Cardiac septum (tissue), 1 donor: ENCODE data around the gene FAM174C. TPM values are rescaled to one million over a fixed set of nuclear protein-coding genes. Genes with fewer than 3 reads are reported as not detected.

Source experiments
- DNase-seq: peaks from one replicate; pipeline ENCODE4 v3.0.0-alpha.2; 2020; ENCODE audit warnings: low spot score
- intact Hi-C: fragments of 100-400 bp; cut with DNase I; formaldehyde crosslinking; loops from one replicate; pipeline ENCODE4 v1.14.0; 2022
- total RNA-seq: library from RNA; stranded (reverse); fragmentation: NEBNext Ultra II Directional; extraction: Animal tissue kit (Norgen Biotek cat#: 25700); gene quantifications from one replicate; pipeline ENCODE4 v1.2.1, GENCODE V29; 2021
- donor health status: DM: no; HTN: no; CAD: no.

FAM174C gene
- total RNA-seq, 1 donor from 2014 or later, result 20.0 TPM

- peak; percentile 94 for DNase-seq
- intact Hi-C loops, result loop anchor here (5.0 kb wide), 1 partner anchor 113 kb away; the partner anchor contains the start of gene NDUFS7
These were observed 5.7 kb upstream of the FAM174C start for GRCh38 chr19:1269478-1270212.

DNA sequence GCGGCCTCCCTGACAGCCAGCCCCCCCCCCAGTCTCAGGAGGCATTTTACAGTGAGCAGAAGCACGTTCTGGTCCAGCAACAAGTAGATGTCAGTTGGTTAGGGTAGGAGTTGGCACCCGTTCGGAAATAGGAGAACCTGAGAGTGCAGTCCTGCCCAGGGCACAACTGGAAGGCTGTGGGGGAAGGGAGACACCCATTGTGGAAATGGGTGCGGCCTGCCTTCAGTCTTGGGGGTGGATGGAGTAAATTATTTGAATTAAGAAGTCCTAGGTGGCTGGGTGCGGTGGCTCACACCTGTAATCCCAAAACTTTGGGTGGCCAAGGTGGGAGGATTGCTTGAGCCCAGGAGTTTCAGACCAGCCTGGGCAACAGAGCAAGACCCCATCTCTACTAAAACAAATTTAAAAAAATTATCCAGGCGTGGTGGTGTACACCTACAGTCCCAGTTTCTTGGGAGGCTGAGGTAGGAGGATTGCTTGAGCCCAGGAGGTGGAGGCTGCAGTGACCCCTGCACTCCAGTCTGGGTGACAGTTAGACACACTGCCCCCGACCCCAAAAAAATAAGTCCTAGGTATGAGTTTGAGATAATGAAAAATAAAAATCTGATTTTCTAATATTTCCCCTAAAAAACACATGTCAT is 5.0 kb upstream of the FAM174C start:
- DNase-seq, result no peak
- intact Hi-C loops, result loop anchor here (5.0 kb wide), 1 partner anchor 112 kb away; the partner anchor contains the start of gene NDUFS7

- no peak for DNase-seq
- intact Hi-C loops, result loop anchor here (5.0 kb wide), 1 partner anchor 111 kb away; the partner anchor contains the start of gene NDUFS7
These were observed 4.3 kb upstream of the FAM174C start for GRCh38 chr19:1270854-1271527.

DNA sequence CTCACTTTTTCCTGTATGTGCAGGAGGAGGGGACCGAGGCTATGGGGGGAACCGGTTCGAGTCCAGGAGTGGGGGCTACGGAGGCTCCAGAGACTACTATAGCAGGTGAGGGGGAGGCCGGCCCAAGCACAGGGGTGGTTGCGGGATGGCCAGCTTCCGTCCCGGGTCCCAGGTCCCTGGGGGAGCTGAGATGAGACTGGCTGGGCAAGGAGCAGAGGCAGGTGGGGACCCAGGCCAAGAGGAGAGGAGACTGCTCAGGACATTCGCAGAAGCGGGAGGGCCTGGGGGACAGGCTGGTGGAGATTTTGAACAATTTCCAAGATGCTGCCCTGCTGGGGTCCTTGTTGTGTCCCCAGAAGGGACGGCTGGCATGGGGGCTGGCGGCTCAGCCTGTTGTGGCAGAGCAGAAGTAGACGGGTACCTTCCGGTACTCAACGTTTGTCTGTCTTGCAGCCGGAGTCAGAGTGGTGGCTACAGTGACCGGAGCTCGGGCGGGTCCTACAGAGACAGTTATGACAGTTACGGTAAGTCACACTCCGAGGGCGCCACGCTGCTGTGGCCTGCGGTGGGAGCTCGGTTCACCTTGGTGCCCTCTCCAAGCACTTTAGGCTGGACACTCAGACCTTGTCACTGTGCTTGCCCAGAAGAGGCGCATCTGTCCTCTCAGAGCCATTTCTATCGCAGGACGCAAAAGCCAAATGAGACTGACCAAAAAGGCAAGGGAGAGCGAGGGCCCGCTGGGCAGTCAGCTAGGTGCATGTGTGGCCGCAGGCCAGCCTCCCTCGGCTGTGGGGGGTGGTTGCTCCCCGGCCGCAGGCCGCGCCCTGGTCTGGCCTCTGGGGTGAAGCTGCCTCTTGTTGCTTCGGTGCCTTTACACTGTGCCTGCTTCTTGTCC is 3.6 kb upstream of the FAM174C start:
- peak; percentile 75 for DNase-seq
- intact Hi-C loops, result loop anchor here (5.0 kb wide), 1 partner anchor 111 kb away; the partner anchor contains the start of gene NDUFS7

DNA sequence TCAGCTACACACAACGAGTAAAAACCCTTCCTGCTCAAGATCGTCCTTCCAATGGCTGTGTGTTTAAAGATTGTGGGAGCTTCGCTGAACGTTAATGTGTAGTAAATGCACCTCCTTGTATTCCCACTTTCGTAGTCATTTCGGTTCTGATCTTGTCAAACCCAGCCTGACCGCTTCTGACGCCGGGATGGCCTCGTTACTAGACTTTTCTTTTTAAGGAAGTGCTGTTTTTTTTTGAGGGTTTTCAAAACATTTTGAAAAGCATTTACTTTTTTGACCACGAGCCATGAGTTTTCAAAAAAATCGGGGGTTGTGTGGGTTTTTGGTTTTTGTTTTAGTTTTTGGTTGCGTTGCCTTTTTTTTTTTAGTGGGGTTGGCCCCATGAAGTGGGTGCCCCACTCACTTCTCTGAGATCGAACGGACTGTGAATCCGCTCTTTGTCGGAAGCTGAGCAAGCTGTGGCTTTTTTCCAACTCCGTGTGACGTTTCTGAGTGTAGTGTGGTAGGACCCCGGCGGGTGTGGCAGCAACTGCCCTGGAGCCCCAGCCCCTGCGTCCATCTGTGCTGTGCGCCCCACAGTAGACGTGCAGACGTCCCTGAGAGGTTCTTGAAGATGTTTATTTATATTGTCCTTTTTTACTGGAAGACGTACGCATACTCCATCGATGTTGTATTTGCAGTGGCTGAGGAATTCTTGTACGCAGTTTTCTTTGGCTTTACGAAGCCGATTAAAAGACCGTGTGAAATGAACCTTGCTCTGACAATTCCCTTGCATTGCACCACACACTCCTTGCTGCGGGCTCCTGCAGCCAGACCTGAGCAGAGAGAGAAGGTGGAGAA is 2.7 kb upstream of the FAM174C start:
- no peak for DNase-seq
- intact Hi-C loops, result loop anchor here (5.0 kb wide), 1 partner anchor 110 kb away; the partner anchor contains the start of gene NDUFS7

DNA sequence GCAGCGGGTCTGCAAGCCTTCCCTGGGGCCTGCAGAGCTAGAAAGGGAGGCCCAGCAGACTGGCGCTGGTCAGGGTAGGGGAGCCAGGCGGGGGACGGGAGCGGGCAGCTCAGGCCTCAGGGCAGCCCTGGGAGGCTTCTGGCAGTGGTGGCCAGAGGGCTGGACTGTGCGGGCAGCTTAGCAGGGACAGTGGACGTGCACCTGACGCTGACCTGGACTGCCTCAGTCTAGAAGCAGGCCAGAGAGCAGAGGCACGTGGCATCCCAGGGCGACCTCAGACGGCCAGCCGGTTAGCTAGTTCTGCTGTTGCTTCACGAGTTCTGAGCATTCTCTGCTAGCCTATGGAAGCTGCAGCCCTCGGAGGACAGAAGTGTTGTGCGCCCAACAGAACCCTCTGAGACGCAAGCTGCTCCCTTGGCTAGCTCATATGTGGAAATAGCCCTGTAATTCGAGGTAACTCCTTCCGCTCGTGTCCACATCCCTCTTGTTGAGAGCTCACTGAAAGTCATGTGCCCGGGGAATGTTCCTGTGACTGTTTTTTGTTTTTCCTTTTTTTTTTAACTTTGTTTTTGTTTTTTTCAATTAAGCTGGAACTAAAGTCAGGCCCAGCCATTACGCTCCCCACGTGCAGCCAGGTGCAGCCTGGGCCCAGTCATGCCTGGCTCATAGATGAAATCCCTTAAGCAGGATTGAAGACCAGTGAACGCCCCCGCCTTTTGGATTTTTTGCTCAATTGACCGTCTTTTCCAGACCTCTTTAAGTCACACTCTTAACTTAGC is 1.9 kb upstream of the FAM174C start:
- DNase-seq, result peak; percentile 72
- intact Hi-C loops, result loop anchor here (5.0 kb wide), 1 partner anchor 109 kb away; the partner anchor contains the start of gene NDUFS7

DNA sequence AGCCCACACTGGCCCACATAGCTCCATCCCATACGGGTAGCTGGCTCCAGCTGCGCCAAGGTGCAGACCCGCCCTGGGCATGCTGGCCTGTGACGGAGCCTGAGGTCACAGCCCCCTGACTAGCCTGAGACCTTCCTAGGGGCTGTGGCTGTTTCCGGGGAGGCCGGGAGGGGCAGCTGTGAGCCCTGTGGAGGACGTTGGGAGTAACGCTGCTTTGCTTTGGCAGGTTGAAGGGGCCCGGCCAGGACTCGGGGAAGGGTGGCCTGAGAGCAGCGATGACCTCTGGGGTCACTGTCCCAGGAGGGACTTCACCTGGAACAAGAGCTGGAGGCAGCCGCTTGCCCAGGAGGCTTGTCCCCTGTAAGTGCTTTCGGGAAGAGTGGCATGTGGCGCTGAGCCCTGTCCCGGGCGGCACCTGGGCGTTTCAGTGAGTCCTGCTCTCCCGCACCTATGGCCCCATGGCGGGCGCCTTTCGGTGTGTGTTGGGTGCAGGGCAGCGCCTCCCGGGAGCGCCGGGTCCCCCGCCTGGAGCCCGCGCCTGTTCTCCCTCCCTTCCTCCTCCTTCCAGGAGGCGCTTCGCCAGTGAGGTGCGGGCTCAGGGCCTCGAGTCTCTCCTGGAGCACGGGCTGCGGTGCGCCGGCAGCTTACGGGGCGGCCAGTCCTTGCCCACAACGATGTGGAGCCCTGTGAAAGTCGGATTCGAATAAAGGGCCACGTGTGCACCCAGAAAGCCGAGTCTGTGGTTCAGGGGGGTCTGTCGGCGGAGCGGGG is 1.1 kb upstream of the FAM174C start:
- DNase-seq, result no peak
- intact Hi-C loops, result loop anchor here (5.0 kb wide), 1 partner anchor 108 kb away; the partner anchor contains the start of gene NDUFS7

DNA sequence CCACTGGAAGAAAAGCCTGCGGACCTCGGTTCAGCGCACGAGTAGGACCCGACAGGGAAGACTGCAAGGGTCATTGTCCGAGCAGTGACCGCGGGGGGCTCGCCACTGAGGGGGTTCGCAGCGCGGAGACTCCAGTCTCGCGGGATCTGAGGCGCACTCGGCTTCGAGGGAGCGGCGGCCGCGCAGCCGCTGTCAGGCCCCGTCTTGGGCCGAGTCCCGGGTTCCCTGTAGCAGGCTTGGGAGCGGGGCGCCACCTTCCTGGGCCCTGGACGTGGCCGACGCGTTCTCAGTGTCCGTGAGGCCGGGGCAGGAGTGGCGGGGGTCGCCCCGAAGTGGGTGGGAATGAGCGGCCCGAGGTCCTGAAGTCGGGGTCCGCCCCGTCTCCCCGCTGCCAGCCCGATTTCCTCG is 474 bp upstream of the FAM174C start:
- DNase-seq, result no peak
- intact Hi-C loops, result loop anchor here (5.0 kb wide), 3 partner anchors 82 to 107 kb away; partner anchors contain the start of gene NDUFS7

DNA sequence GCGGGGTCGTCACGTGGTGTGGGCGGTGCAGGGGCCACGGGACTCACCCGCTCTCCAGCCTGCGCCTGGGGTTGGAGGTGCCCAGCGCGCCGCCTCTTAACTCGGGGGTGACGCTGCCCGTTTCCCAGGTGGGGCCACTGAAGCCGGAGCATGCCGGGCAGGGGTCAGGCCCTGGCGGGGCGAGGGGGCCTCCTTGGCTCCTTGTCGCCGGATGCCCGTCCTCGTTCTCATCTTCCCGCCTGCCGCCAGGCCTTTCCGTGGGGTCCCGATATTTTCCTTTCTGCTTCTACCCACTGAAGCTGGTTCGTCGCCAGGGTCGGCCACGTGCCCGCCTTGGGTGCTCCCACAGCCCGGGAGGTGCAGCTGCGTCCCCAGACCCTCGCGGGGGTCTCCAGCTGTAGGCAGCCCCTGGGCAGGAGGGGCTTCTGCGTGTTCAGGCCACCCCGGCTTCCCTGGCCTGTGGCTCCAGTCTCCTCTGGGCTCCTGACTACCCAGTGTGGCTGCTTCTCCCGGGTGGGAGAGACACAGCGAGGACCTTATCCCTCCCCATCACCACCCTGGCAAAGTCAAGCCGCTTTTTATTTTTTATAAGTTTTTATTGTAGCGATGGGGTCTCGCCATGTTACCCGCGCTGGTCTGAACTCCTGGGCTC is 772 bp downstream of the FAM174C start:
- intact Hi-C loops, result loop anchor here (5.0 kb wide), 2 partner anchors 81 to 96 kb away; no protein-coding TSS in a partner anchor
- no peak for DNase-seq

GRCh38 chr19:1276628-1277022 is 1.3 kb downstream of the FAM174C start:
- no peak for DNase-seq
- intact Hi-C loops, result loop anchor here (5.0 kb wide), 2 partner anchors 81 to 96 kb away; no protein-coding TSS in a partner anchor

- intact Hi-C loops, result loop anchor here (5.0 kb wide), 2 partner anchors 80 to 95 kb away; no protein-coding TSS in a partner anchor
- DNase-seq, result no peak
These were observed 1.7 kb downstream of the FAM174C start for GRCh38 chr19:1277061-1277460.

DNA sequence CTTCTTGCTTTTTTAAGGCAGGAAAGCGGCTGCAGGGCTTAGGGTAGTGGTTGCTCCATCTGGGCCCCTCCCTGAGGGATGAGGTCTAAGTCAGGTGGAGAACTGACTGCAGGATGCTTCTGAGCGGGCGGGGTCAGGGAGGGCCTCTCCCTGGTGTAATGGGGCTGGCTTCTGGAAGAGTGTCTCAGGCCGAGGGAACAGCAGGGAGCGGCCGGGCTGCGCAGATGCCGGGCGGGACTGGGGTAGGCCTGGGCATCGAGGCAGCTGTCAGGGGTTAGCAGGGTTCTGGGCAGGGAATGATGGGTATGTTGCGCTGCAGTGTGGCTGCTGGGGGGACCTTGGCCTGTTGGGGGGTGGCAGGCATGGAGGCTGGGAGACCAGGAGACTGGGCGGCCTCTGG is 2.7 kb downstream of the FAM174C start:
- intact Hi-C loops, result loop anchor here (5.0 kb wide), 2 partner anchors 79 to 94 kb away; no protein-coding TSS in a partner anchor
- DNase-seq, result no peak

DNA sequence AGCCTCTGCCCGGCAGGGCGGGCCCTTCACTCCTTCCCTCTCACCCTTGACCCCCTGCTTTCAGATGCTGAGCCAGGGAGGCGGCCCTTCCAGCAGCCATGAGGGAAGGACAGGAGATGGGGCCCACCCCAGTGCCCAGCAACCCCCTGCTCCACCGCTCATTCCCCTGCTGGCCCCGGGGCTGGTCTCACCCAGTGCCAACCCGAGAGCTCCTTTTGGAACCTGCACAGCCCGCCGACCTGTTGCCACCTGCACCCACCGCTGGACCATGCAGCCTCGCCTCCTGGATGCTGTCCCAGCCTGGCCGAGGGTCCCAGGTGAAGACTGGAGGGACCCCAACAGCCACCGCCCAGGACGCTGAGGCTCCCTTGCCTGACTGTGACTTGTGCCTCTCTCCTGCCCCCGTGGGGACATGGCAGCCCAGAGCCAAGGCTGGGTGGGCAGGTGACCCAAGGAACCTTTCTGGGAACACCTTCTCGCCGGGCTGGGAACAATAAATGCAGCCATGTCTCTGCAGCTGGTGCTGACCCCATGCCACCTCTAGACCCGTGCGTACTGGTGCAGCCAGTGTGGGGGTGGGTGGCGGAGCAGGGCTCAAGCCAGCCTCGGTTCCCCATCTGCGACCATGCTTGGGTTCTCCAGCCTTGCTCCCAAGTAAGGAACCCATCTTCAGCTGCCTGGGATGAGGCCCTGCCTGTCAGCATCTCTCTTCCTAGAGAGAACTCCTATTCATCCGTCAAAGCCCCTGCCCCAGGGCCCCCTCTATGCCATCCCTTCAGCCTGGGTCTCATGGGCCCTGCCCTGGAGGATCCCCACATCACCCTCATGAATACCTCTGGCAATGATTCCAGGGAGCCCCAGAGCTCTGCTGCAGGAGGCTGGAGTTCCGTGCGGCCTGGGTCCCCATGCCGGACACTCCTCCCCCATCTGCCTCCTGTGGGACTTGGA is 3.7 kb downstream of the FAM174C start:
- no peak for DNase-seq
- intact Hi-C loops, result loop anchor here (5.0 kb wide), 2 partner anchors 78 to 93 kb away; no protein-coding TSS in a partner anchor

DNA sequence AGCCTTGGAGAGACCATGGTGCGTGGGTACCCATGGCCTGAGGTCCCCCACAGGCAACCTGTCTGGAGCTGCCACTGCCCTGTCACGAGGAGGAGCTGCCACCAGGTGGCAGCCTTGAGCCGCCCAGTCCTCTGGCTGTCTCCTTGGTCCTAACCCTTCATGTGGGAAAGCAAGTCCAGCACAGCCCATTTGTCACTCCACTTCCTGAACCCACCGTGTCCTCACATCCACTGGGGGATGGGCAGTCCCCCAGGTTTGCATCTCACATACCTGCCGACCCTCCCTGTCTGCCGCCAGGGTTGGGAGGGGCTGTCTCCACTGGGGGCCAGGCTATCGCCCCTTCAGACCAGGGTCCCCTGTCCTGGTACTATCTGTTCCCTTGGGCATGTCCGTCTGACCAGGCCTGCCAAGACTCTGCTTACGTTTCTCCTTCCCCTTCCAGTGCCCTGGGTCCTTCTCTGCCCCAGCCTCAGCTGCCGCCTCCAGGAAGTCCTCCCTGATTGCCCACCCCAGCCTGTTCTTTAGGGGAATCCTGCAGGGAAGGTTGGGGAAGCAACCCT is 4.5 kb downstream of the FAM174C start:
- intact Hi-C loops, result loop anchor here (5.0 kb wide), 2 partner anchors 77 to 92 kb away; no protein-coding TSS in a partner anchor
- DNase-seq, result peak; percentile 91
